Measurements from ENCODE around the gene RBKS. TPM values are rescaled to one million over a fixed set of nuclear protein-coding genes. Genes with fewer than 3 reads are reported as not detected.

Gene RBKS
- 1 to 10 TPM; 1.5 to 3.1 (median 2.1) TPM for total RNA-seq

GRCh38 chr2:27890146-27890923 is at the start of gene RBKS, which contains the start of gene BABAM2:
Gene RBKS (minus strand): TSS chr2:27890387. CDS start chr2:27890345, 42 bp downstream.
Gene BABAM2 (plus strand): TSS chr2:27890729. CDS start chr2:27894557, 3,828 bp downstream.
- no peak for TF ChIP-seq CTCF (IDR thresholded peaks at IDR 0.05; ENCODE audit: low read depth)

- no peak for TF ChIP-seq CTCF (IDR thresholded peaks at IDR 0.05; ENCODE audit: low read depth)
Measured at GRCh38 chr2:27935026-27935425, 44.8 kb upstream of the RBKS start.

- no peak for TF ChIP-seq CTCF (IDR thresholded peaks at IDR 0.05; ENCODE audit: low read depth)
Measured at GRCh38 chr2:27932396-27932795, 42.2 kb upstream of the RBKS start.

GRCh38 chr2:27931361-27931950 is 41.3 kb upstream of the RBKS start:
- no peak for TF ChIP-seq CTCF (IDR thresholded peaks at IDR 0.05; ENCODE audit: low read depth)

- no peak for TF ChIP-seq CTCF (IDR thresholded peaks at IDR 0.05; ENCODE audit: low read depth)
Measured at GRCh38 chr2:27929916-27930486, 39.8 kb upstream of the RBKS start.

- TF ChIP-seq CTCF (IDR thresholded peaks at IDR 0.05; ENCODE audit: low read depth), result no peak
Measured at GRCh38 chr2:27925766-27926472, 35.7 kb upstream of the RBKS start.

GRCh38 chr2:27922842-27923241 is 32.7 kb upstream of the RBKS start:
- no peak for TF ChIP-seq CTCF (IDR thresholded peaks at IDR 0.05; ENCODE audit: low read depth)
